Hepatocyte (in vitro differentiated cells): ENCODE measurements around the gene ADCYAP1R1.

ENCODE experiments used
- EZH2 ChIP-seq: fragments of 200-600 bp; sonication (generic); IDR thresholded peaks from 2 replicates; pipeline ENCODE4 v1.6.1; 2016; ENCODE audit warnings: antibody characterized with exemption, mild to moderate bottlenecking, borderline replicate concordance
- EZH2phosphoT487 ChIP-seq: fragments of 200-600 bp; sonication (generic); IDR thresholded peaks from one replicate; pipeline ENCODE4 v1.6.1; 2018; ENCODE audit warnings: antibody characterized with exemption, mild to moderate bottlenecking, low read depth, moderate library complexity; ENCODE audit not compliant: unreplicated experiment, severe bottlenecking
- TF ChIP-seq, protein P1 (sequence below): fragments of 200-600 bp; sonication (generic); IDR thresholded peaks from 2 replicates; pipeline ENCODE4 v1.5.1; 2016; ENCODE audit warnings: antibody characterized with exemption, mild to moderate bottlenecking; ENCODE audit not compliant: poor library complexity

DNA sequence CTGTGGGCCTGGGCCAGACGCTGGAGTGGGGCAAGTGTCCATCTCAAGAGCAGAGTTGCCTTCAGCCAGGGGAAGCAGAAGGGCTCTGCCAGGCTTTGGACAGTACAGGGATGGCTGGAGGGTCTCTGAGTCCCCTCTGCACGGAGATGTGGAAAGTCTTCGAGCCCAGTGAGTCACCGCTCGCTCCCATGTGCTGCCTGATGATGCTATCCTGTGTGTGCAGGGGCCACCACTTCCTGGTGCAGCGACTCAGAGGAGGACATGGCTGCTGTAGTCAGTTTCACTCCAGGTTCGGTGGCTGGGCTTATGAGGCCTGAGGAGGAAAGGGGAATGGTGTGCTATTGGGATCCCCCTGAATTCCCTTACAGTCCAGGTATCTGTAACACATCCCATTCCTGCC is 6.0 kb downstream of the ADCYAP1R1 start:
- TF ChIP-seq, protein P1, sequence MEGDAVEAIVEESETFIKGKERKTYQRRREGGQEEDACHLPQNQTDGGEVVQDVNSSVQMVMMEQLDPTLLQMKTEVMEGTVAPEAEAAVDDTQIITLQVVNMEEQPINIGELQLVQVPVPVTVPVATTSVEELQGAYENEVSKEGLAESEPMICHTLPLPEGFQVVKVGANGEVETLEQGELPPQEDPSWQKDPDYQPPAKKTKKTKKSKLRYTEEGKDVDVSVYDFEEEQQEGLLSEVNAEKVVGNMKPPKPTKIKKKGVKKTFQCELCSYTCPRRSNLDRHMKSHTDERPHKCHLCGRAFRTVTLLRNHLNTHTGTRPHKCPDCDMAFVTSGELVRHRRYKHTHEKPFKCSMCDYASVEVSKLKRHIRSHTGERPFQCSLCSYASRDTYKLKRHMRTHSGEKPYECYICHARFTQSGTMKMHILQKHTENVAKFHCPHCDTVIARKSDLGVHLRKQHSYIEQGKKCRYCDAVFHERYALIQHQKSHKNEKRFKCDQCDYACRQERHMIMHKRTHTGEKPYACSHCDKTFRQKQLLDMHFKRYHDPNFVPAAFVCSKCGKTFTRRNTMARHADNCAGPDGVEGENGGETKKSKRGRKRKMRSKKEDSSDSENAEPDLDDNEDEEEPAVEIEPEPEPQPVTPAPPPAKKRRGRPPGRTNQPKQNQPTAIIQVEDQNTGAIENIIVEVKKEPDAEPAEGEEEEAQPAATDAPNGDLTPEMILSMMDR = no peak
- TF ChIP-seq EZH2 = no peak
- no peak for TF ChIP-seq EZH2phosphoT487
